ENCODE data around the gene GEMIN4. TPM values are rescaled to one million over a fixed set of nuclear protein-coding genes. Genes with fewer than 3 reads are reported as not detected.
"Not testable (repeated sequence)": the region's sequence is repeated elsewhere in the genome, so short reads cannot be mapped to it uniquely, and the experiment has no call there.

Gene GEMIN4
- total RNA-seq, 1 donor from 2014 or later, result 37.3 TPM

GRCh38 chr17:699345-699744 is 52.7 kb downstream of the GEMIN4 start:
- DNase-seq (ENCODE audit: low read depth, low spot score), result no peak
- H3K27ac Mint-ChIP-seq (ENCODE audit: unreplicated experiment), result no peak overlapping the region
- H3K4me3 Mint-ChIP-seq, result no peak overlapping the region

GRCh38 chr17:698096-698495 is 54.0 kb downstream of the GEMIN4 start:
- not testable (repeated sequence) for DNase-seq (ENCODE audit: low read depth, low spot score); H3K4me1 Mint-ChIP-seq; H3K27ac Mint-ChIP-seq (ENCODE audit: unreplicated experiment); H3K9me3 Mint-ChIP-seq; H3K4me3 Mint-ChIP-seq; H3K27me3 Mint-ChIP-seq (ENCODE audit: low read depth); H3K36me3 Mint-ChIP-seq (ENCODE audit: low read depth)

More at GRCh38 chr17:699345-699744, 52.7 kb downstream of the GEMIN4 start:
- Mint-ChIP-seq H3K36me3 (ENCODE audit: low read depth) (no peaks in the 10 kb centered on the region), H3K27me3 (ENCODE audit: low read depth) (no peaks in the 10 kb centered on the region), H3K9me3 (no peaks in the 10 kb centered on the region), H3K4me1 (no peaks in the 10 kb centered on the region)
- TF ChIP-seq CTCF (conservative IDR thresholded peaks at IDR 0.05), result no peak

GRCh38 chr17:697682-698081 is 54.4 kb downstream of the GEMIN4 start:
- no peaks in the 10 kb centered on the region for H3K36me3 Mint-ChIP-seq (ENCODE audit: low read depth)

GRCh38 chr17:696369-696768 is 55.7 kb downstream of the GEMIN4 start:
- Mint-ChIP-seq H3K27ac (ENCODE audit: unreplicated experiment) (no peak overlapping the region), H3K27me3 (ENCODE audit: low read depth) (no peaks in the 10 kb centered on the region), H3K4me3 (no peak overlapping the region), H3K36me3 (ENCODE audit: low read depth) (no peaks in the 10 kb centered on the region), H3K9me3 (no peaks in the 10 kb centered on the region), H3K4me1 (no peaks in the 10 kb centered on the region)
- TF ChIP-seq CTCF (conservative IDR thresholded peaks at IDR 0.05), result no peak
- no peak for DNase-seq (ENCODE audit: low read depth, low spot score)

More at GRCh38 chr17:697682-698081, 54.4 kb downstream of the GEMIN4 start:
- H3K27me3 Mint-ChIP-seq (ENCODE audit: low read depth), result no peaks in the 10 kb centered on the region
- H3K9me3 Mint-ChIP-seq, result no peaks in the 10 kb centered on the region
- no peak for TF ChIP-seq CTCF (conservative IDR thresholded peaks at IDR 0.05)
- DNase-seq (ENCODE audit: low read depth, low spot score), result no peak
- H3K4me3 Mint-ChIP-seq, result no peak overlapping the region
- H3K4me1 Mint-ChIP-seq, result no peaks in the 10 kb centered on the region
- H3K27ac Mint-ChIP-seq (ENCODE audit: unreplicated experiment), result no peak overlapping the region

Other genes starting within 250 kb of the GEMIN4 start
- gene VPS53, start 37.4 kb downstream of the GEMIN4 start, total RNA-seq, result 67.2 and 68.8 TPM in 2 replicates
- gene TLCD3A, start 19.7 kb downstream of the GEMIN4 start, total RNA-seq, result 20.9 and 22.5 TPM in 2 replicates
- 114 and 124 TPM in 2 replicates for gene GLOD4, start 30.0 kb upstream of the GEMIN4 start, total RNA-seq
- 21.2 and 22.2 TPM in 2 replicates for gene MRM3, start 30.1 kb upstream of the GEMIN4 start, total RNA-seq
- gene NXN, start 227.5 kb upstream of the GEMIN4 start, total RNA-seq, result 75.9 and 76.4 TPM in 2 replicates
- 18.7 and 19.5 TPM in 2 replicates for gene TIMM22, start 244.9 kb upstream of the GEMIN4 start, total RNA-seq